ENCODE measurements around the gene TREH.

Gene TREH

GRCh38 chr11:118625036-118625690, 54.3 kb downstream of the TREH start:
- peaks cover 44% of the 10 kb centered on the region for H3K36me3 ChIP-seq (ENCODE audit: insufficient read depth, low read length)
- no peaks in the 10 kb centered on the region for H3K9me3 ChIP-seq (ENCODE audit: insufficient read depth, low read depth, low read length)
- H3K27ac ChIP-seq (ENCODE audit: low read depth, low read length) = no peak overlapping the region
- no peaks in the 10 kb centered on the region for H3K27me3 ChIP-seq (ENCODE audit: insufficient read depth, low read length)
- H3K4me3 ChIP-seq (ENCODE audit: low read length) = no peak overlapping the region
- no peak overlapping the region for H3K9ac ChIP-seq (ENCODE audit: low read depth, low read length)
- peaks cover 21% of the 10 kb centered on the region for H3K4me1 ChIP-seq (ENCODE audit: insufficient read depth, low read length)
- 96% methylated on average over 6 of the region's 6 CpGs for WGBS

GRCh38 chr11:118623269-118623655, 56.2 kb downstream of the TREH start:
- 85% methylated on average over 4 of the region's 4 CpGs for WGBS
- Histone ChIP-seq H3K27ac (ENCODE audit: low read depth, low read length) (no peak overlapping the region), H3K27me3 (ENCODE audit: insufficient read depth, low read length) (no peaks in the 10 kb centered on the region), H3K9ac (ENCODE audit: low read depth, low read length) (peak overlapping the region; percentile 19; the same call in 1 of the 2 replicates), H3K4me1 (ENCODE audit: insufficient read depth, low read length) (peaks cover 36% of the 10 kb centered on the region), H3K36me3 (ENCODE audit: insufficient read depth, low read length) (peaks cover 27% of the 10 kb centered on the region), H3K4me3 (ENCODE audit: low read length) (no peak overlapping the region), H3K9me3 (ENCODE audit: insufficient read depth, low read depth, low read length) (no peaks in the 10 kb centered on the region)

GRCh38 chr11:118622376-118623268, 56.8 kb downstream of the TREH start:
- Histone ChIP-seq H3K4me3 (ENCODE audit: low read length) (peak overlapping the region; percentile 70), H3K27me3 (ENCODE audit: insufficient read depth, low read length) (no peaks in the 10 kb centered on the region), H3K36me3 (ENCODE audit: insufficient read depth, low read length) (peaks cover 21% of the 10 kb centered on the region), H3K27ac (ENCODE audit: low read depth, low read length) (no peak overlapping the region; the same call in 1 of the 2 replicates), H3K4me1 (ENCODE audit: insufficient read depth, low read length) (peaks cover 43% of the 10 kb centered on the region), H3K9ac (ENCODE audit: low read depth, low read length) (peak overlapping the region; percentile 19; the same call in 1 of the 2 replicates), H3K9me3 (ENCODE audit: insufficient read depth, low read depth, low read length) (no peaks in the 10 kb centered on the region)
- WGBS = 62% methylated on average over 9 of the region's 9 CpGs

- peak overlapping the region; percentile 70 for H3K4me3 ChIP-seq (ENCODE audit: low read length)
- H3K27me3 ChIP-seq (ENCODE audit: insufficient read depth, low read length) = no peaks in the 10 kb centered on the region
- peak overlapping the region; percentile 84 for H3K27ac ChIP-seq (ENCODE audit: low read depth, low read length)
- WGBS = 43% methylated on average over 3 of the region's 4 CpGs
- H3K36me3 ChIP-seq (ENCODE audit: insufficient read depth, low read length) = peaks cover 13% of the 10 kb centered on the region
- H3K4me1 ChIP-seq (ENCODE audit: insufficient read depth, low read length) = peaks cover 44% of the 10 kb centered on the region
- peak overlapping the region; percentile 82 for H3K9ac ChIP-seq (ENCODE audit: low read depth, low read length)
- H3K9me3 ChIP-seq (ENCODE audit: insufficient read depth, low read depth, low read length) = no peaks in the 10 kb centered on the region
These were observed 57.6 kb downstream of the TREH start for GRCh38 chr11:118621784-118622375.

GRCh38 chr11:118621071-118621783, 58.2 kb downstream of the TREH start:
- Histone ChIP-seq H3K27me3 (ENCODE audit: insufficient read depth, low read length) (no peaks in the 10 kb centered on the region), H3K27ac (ENCODE audit: low read depth, low read length) (peak overlapping the region; percentile 84), H3K4me3 (ENCODE audit: low read length) (peak overlapping the region; percentile 70), H3K9ac (ENCODE audit: low read depth, low read length) (peak overlapping the region; percentile 82), H3K36me3 (ENCODE audit: insufficient read depth, low read length) (peaks cover 12% of the 10 kb centered on the region), H3K9me3 (ENCODE audit: insufficient read depth, low read depth, low read length) (no peaks in the 10 kb centered on the region), H3K4me1 (ENCODE audit: insufficient read depth, low read length) (peaks cover 47% of the 10 kb centered on the region)
- under 1% methylated on average over 35 of the region's 38 CpGs for WGBS

- H3K4me3 ChIP-seq (ENCODE audit: low read length) = peak overlapping the region; percentile 70
- WGBS = 74% methylated on average over 7 of the region's 7 CpGs
- peak overlapping the region; percentile 43; the same call in 1 of the 2 replicates for H3K9ac ChIP-seq (ENCODE audit: low read depth, low read length)
- H3K27me3 ChIP-seq (ENCODE audit: insufficient read depth, low read length) = no peaks in the 10 kb centered on the region
- H3K27ac ChIP-seq (ENCODE audit: low read depth, low read length) = peak overlapping the region; percentile 84
- H3K4me1 ChIP-seq (ENCODE audit: insufficient read depth, low read length) = peaks cover 53% of the 10 kb centered on the region
- no peaks in the 10 kb centered on the region for H3K9me3 ChIP-seq (ENCODE audit: insufficient read depth, low read depth, low read length)
- peaks cover 11% of the 10 kb centered on the region for H3K36me3 ChIP-seq (ENCODE audit: insufficient read depth, low read length)
These were observed 58.9 kb downstream of the TREH start for GRCh38 chr11:118620529-118621070.

GRCh38 chr11:118619444-118620197, 59.8 kb downstream of the TREH start:
- no peak overlapping the region for H3K4me3 ChIP-seq (ENCODE audit: low read length)
- WGBS = 77% methylated on average over 6 of the region's 6 CpGs
- H3K9ac ChIP-seq (ENCODE audit: low read depth, low read length) = peak overlapping the region; percentile 58; the same call in 1 of the 2 replicates
- no peaks in the 10 kb centered on the region for H3K9me3 ChIP-seq (ENCODE audit: insufficient read depth, low read depth, low read length)
- H3K4me1 ChIP-seq (ENCODE audit: insufficient read depth, low read length) = peaks cover 61% of the 10 kb centered on the region
- H3K36me3 ChIP-seq (ENCODE audit: insufficient read depth, low read length) = peaks cover under 1% of the 10 kb centered on the region; the same call in 1 of the 2 replicates
- H3K27ac ChIP-seq (ENCODE audit: low read depth, low read length) = 0 out of 2 replicates have a peak overlapping the region, but pooled peaks have one; percentile 9
- no peaks in the 10 kb centered on the region for H3K27me3 ChIP-seq (ENCODE audit: insufficient read depth, low read length)

- 82% methylated on average over 2 of the region's 4 CpGs for WGBS
- H3K9me3 ChIP-seq (ENCODE audit: insufficient read depth, low read depth, low read length) = no peaks in the 10 kb centered on the region
- H3K9ac ChIP-seq (ENCODE audit: low read depth, low read length) = peak overlapping the region; percentile 58; the same call in 1 of the 2 replicates
- 0 out of 2 replicates have a peak overlapping the region, but pooled peaks have one; percentile 9 for H3K27ac ChIP-seq (ENCODE audit: low read depth, low read length)
- peaks cover 67% of the 10 kb centered on the region for H3K4me1 ChIP-seq (ENCODE audit: insufficient read depth, low read length)
- H3K36me3 ChIP-seq (ENCODE audit: insufficient read depth, low read length) = no peaks in the 10 kb centered on the region
- no peaks in the 10 kb centered on the region for H3K27me3 ChIP-seq (ENCODE audit: insufficient read depth, low read length)
- no peak overlapping the region for H3K4me3 ChIP-seq (ENCODE audit: low read length)
These were observed 60.5 kb downstream of the TREH start for GRCh38 chr11:118618991-118619375.

GRCh38 chr11:118618115-118618990, 61.1 kb downstream of the TREH start:
- H3K9ac ChIP-seq (ENCODE audit: low read depth, low read length) = no peak overlapping the region; the same call in 1 of the 2 replicates

More at GRCh38 chr11:118618115-118618990, 61.1 kb downstream of the TREH start:
- no peak overlapping the region for H3K4me3 ChIP-seq (ENCODE audit: low read length)
- H3K4me1 ChIP-seq (ENCODE audit: insufficient read depth, low read length) = peaks cover 68% of the 10 kb centered on the region
- WGBS = 79% methylated on average over 11 of the region's 11 CpGs
- no peaks in the 10 kb centered on the region for H3K27me3 ChIP-seq (ENCODE audit: insufficient read depth, low read length)
- H3K27ac ChIP-seq (ENCODE audit: low read depth, low read length) = peak overlapping the region; percentile 19; the same call in 1 of the 2 replicates
- H3K36me3 ChIP-seq (ENCODE audit: insufficient read depth, low read length) = no peaks in the 10 kb centered on the region
- H3K9me3 ChIP-seq (ENCODE audit: insufficient read depth, low read depth, low read length) = no peaks in the 10 kb centered on the region

Measured in HUES64 (cell line).